HG03060 (cell line): ENCODE measurements around the gene CORO2B.

Experiments used
- ATAC-seq: cut with Tn5 transposase; IDR thresholded peaks from one replicate; pipeline ENCODE4 v1.9.1; 2021; ENCODE audit warnings: low read depth, moderate number of reproducible peaks; ENCODE audit not compliant: unreplicated experiment

CORO2B gene

GRCh38 chr15:68713874-68714273, 135.1 kb downstream of the CORO2B start:
- no peak for ATAC-seq

- ATAC-seq: no peak
Observed at GRCh38 chr15:68715111-68715510, 136.3 kb downstream of the CORO2B start.

GRCh38 chr15:68717951-68718350, 139.2 kb downstream of the CORO2B start:
- no peak for ATAC-seq

DNA sequence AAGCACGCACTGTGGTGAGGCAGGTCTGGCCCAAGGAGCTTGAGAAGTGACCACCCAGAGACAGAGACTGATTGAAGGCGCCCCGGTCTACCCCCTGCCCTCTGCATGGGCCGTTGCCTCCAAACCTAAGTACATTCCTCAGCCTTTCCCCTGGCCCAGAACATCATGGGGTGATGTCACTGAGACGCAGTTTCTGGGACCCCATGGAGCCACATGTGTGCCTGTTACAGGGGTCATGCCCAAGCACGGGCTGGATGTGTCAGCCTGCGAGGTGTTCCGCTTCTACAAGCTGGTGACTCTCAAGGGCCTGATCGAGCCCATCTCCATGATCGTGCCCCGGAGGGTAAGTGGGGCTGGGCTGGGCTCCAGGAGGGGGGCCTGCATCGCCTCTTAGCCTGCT, 139.7 kb downstream of the CORO2B start:
- no peak for ATAC-seq

- no peak for ATAC-seq
Observed at GRCh38 chr15:68719051-68719450, 140.3 kb downstream of the CORO2B start.

DNA sequence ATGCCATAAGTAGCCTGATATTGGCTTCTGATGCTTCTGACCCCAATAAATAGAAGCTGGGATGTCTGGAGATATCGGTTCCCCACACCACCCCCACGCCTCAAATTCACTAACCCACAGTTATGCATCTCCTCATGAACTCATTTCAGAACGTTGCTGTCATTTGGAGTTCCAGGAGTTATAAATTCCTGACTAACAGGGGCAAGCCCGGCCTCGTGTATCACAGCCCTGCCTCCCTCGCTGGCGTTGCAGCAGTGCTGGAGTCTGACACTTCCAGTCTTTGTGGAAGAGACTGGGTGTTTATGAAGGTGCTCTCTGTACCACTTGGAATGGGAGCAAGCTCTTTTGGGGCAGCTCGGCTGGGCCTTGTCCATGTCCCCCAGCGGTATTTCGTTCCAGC, 140.9 kb downstream of the CORO2B start:
- no peak for ATAC-seq

GRCh38 chr15:68721886-68722285, 143.1 kb downstream of the CORO2B start:
- no peak for ATAC-seq

DNA sequence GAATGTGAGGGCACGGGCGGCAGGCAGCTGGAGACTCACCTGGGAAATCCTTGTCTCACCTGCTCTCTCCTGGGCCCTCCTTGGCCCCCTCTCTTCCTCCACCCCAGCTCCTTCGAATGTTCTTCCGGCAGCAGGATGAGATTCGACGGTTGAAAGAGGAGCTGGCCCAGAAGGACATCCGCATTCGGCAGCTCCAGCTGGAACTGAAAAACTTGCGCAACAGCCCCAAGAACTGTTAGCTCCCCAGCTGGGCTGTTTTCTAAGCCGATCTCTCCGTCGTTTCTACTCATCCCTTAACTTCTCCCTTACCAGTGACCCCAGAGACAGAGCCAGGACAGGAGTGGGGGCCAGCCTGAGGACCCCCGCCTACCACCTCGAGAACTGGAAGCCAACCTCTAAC, 146.9 kb downstream of the CORO2B start:
- no peak for ATAC-seq

- no peak for ATAC-seq
Observed at GRCh38 chr15:68726246-68726645, 147.5 kb downstream of the CORO2B start.

DNA sequence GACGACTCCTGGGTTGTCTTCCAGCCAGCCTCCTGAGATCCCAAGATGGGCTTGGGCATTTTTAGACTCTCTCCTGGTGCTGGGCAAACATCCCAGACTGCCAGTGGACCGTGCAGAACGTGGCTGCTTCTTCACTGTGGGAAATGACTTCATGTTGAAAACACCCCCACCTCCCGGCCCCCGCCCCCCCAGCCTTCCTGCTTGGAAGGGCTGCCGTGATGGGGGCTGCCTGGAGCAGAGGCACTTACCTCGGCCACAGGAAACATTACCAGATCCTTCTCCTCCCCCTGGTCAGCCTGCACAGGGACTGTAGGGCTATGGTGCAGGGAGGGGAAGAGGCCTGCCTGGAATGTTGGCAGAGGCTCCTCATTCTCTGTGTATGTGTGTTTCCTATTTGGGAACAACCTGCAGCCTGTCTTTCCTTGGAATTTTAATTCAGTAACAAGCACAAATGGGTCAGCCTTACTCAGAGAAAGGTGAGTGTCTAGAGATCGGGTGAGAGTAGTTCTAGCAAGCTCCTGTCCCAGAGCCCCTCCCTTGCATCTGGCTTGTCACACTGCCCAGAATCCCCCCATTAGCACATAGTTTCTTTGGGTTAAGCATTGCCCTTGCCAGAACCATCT, 151.1 kb downstream of the CORO2B start:
- ATAC-seq: no peak

GRCh38 chr15:68730471-68730919, 151.7 kb downstream of the CORO2B start:
- ATAC-seq: no peak

GRCh38 chr15:68730976-68731897, 152.4 kb downstream of the CORO2B start:
- ATAC-seq: no peak

DNA sequence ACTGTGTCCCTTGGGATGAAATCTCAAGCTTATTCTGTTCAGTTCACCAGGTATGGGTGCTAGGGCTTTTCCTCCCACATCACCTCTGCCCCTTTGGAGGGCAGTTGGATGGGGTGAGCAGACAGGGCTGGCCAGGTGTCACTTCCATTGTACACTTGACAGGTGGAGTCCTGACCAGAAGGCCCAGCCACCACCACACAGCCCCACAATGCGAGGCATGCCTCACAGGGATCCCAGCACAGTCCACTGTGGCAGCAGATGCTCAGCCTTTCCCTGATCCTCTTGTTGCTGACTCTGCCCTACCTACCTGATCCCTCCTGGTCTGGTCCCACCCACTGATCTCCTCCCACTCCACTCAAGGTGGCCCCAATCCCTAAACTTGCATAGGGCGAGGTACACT, 153.7 kb downstream of the CORO2B start:
- ATAC-seq: no peak

- ATAC-seq: no peak
Observed at GRCh38 chr15:68733666-68734065, 154.9 kb downstream of the CORO2B start.

DNA sequence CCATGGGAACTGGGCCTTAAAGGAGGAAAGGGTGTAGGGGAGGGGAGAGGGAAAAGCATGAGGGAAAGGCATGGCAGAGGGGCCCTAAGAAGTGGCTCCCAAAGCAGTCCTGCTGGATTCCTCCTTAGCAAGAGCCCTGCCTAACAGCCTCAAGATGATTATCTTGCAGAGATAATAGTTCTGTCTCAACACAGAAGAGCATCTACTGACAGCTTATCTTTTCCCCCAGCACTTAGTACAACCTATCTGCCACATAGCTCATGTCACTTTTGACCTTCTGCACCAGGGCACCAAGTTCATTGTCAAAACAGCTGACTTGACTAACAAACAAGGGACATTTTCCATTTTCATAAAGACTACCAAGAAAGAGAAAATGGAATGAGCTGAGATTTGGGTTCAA, 155.6 kb downstream of the CORO2B start:
- no peak for ATAC-seq

DNA sequence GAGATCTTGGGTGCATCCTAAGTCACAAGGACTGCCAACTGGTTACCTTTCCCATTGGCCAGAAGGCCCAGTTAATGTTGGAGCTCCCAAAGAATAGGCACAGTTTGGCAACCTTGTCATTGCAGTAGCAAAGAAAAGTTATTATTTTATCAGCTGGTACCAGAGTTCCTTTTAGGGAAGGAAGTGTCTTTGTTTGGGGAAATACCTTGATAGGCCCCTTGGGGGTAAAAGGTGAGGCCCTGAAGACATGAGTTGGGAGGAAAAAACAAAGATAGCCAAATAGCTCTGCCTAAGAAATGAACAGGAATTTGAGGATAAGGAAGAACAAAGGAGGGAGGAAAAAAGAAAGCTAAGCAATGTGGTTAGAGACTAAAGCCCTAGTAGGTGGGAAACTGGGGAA, 156.1 kb downstream of the CORO2B start:
- ATAC-seq: no peak

DNA sequence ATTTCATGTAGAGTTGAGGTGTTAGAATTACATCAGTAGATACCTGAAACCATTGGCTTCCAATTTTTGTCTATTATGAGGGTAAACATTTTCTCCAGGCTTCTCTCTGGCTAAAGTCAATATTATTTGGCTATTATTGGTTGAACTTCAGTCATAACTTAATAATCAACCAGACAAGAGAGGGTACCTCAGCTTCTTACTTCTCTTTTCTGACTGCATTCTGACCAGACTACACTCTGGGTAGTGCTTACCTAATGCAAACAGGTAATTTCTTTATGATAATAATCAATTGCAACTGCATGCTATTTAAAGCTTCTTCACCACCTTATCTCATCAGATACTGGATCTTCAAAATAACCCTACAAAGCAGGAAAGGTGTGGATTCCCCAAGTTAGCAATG, 156.8 kb downstream of the CORO2B start:
- no peak for ATAC-seq

GRCh38 chr15:68739390-68740080, 160.7 kb downstream of the CORO2B start:
- ATAC-seq: no peak

DNA sequence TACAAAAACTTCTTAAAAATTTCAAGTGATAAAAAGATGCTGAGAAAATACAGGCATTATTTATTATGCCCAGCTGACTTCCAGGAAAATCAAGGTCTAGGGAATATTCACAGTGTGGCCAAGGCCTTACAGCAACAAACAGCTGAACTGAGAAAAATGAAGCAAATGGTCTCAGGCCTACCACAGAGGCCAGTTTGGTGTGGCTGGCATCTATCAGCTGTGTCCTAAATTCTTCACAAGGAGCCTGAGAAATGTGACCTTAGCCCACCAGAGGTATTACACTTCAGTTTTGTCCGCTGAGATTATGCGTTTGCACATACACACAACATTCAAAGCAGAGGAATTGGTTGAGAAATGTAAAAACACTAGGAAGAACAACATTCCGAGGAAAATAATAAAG, 164.5 kb downstream of the CORO2B start:
- ATAC-seq: no peak

- ATAC-seq: no peak
Observed at GRCh38 chr15:68749365-68749764, 170.6 kb downstream of the CORO2B start.

DNA sequence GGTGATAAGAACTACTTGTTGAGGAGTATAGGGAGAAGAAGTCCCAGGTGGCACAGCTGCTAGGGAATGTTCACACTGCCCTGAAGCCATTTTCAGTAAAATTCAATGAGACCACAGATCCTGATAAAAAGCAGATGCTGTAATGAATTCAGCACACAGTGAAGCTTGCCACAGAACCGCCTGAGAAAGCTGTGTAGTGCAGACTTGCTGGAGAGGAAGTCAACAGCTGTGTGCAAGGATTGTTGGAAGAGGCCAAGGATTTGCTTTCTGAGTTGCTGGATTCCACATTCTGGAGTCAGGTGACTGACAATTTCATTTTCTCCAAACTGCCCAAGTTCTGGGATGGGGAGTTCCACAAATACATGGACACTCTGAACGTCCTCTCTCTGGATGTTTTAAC, 171.0 kb downstream of the CORO2B start:
- no peak for ATAC-seq
